Mesenchymal stem cell (in vitro differentiated cells and primary cell): ENCODE results near the gene OTUD6A. TPM values are rescaled to one million over a fixed set of nuclear protein-coding genes. Genes with fewer than 3 reads are reported as not detected.
"Not testable (repeated sequence)": the region's sequence is repeated elsewhere in the genome, so short reads cannot be mapped to it uniquely, and the experiment has no call there.

Experiments
- DNase-seq: peaks from one replicate; pipeline ENCODE4 v3.0.0-alpha.2; 2013
- H2AFZ ChIP-seq: one replicate; pipeline ENCODE4 v1.6.1; 2013; ENCODE audit warnings: low read depth, mild to moderate bottlenecking, control low read depth, inconsistent platforms, low read length, moderate library complexity
- H2AK5ac ChIP-seq: 2 replicates; pipeline ENCODE4 v1.6.1; 2013; ENCODE audit warnings: low read length, moderate library complexity, mild to moderate bottlenecking, inconsistent platforms; ENCODE audit not compliant: severe bottlenecking
- H2BK120ac ChIP-seq: one replicate; pipeline ENCODE4 v1.6.1; 2013; ENCODE audit warnings: low read depth, mild to moderate bottlenecking, inconsistent platforms, low read length, moderate library complexity
- H2BK12ac ChIP-seq, 2 experiments: one replicate each; pipeline ENCODE4 v1.6.1; 2013; ENCODE audit warnings: inconsistent platforms in 2 of 2, low read length in 2 of 2, mild to moderate bottlenecking in 2 of 2, moderate library complexity in 2 of 2, control low read depth in 1 of 2
- H2BK15ac ChIP-seq: one replicate; pipeline ENCODE4 v1.6.1; 2013; ENCODE audit warnings: mild to moderate bottlenecking, low read depth, inconsistent platforms; ENCODE audit not compliant: poor library complexity, severe bottlenecking
- H2BK5ac ChIP-seq: 2 replicates; pipeline ENCODE4 v1.6.1; 2013; ENCODE audit warnings: low read depth, mild to moderate bottlenecking, low read length, control low read depth, inconsistent platforms; ENCODE audit not compliant: poor library complexity, severe bottlenecking
- H3K14ac ChIP-seq, 2 experiments: one replicate each; pipeline ENCODE4 v1.6.1; 2013; ENCODE audit warnings: inconsistent platforms in 2 of 2, low read length in 2 of 2, control low read depth in 1 of 2, mild to moderate bottlenecking in 1 of 2, moderate library complexity in 1 of 2
- H3K18ac ChIP-seq, 2 experiments: one replicate each; pipeline ENCODE4 v1.6.1; 2013; ENCODE audit warnings: inconsistent platforms in 2 of 2, low read length in 2 of 2, control low read depth in 1 of 2, low read depth in 1 of 2, mild to moderate bottlenecking in 1 of 2
- H3K23ac ChIP-seq, 2 experiments: one replicate each; pipeline ENCODE4 v1.6.1; 2013; ENCODE audit warnings: inconsistent platforms in 2 of 2, low read length in 2 of 2, mild to moderate bottlenecking in 2 of 2, moderate library complexity in 2 of 2, control low read depth in 1 of 2
- H3K27ac ChIP-seq: 2 replicates; pipeline ENCODE4 v1.5.1; 2013; ENCODE audit warnings: mild to moderate bottlenecking, moderate library complexity, low read length, control low read depth, inconsistent platforms; ENCODE audit not compliant: poor library complexity, severe bottlenecking
- H3K27me3 ChIP-seq, 2 experiments: 2 replicates each; pipeline versions ENCODE4 v1.6.1 to v1.7.0; 2013; ENCODE audit warnings: low read length in 2 of 2, mild to moderate bottlenecking in 2 of 2, moderate library complexity in 2 of 2, control low read depth in 1 of 2, inconsistent platforms in 1 of 2; ENCODE audit not compliant: control insufficient read depth in 1 of 2, insufficient read depth in 1 of 2
- H3K36me3 ChIP-seq, 2 experiments: 2 replicates each; pipeline versions ENCODE4 v1.6.1 to v1.7.0; 2013; ENCODE audit warnings: low read length in 2 of 2, control low read depth in 1 of 2, inconsistent platforms in 1 of 2, low read depth in 1 of 2, mild to moderate bottlenecking in 1 of 2; ENCODE audit not compliant: insufficient read depth in 2 of 2, control insufficient read depth in 1 of 2
- H3K4ac ChIP-seq, 2 experiments: one replicate each; pipeline ENCODE4 v1.6.1; 2013; ENCODE audit warnings: inconsistent platforms in 2 of 2, low read length in 2 of 2, mild to moderate bottlenecking in 2 of 2, moderate library complexity in 2 of 2, control low read depth in 1 of 2, low read depth in 1 of 2
- H3K4me1 ChIP-seq: 2 replicates; pipeline ENCODE4 v1.6.1; 2013; ENCODE audit warnings: low read depth, low read length, control low read depth; ENCODE audit not compliant: control insufficient read depth, insufficient read depth
- H3K4me2 ChIP-seq: 2 replicates; pipeline ENCODE4 v1.6.1; 2013; ENCODE audit warnings: low read length, mild to moderate bottlenecking, inconsistent platforms; ENCODE audit not compliant: poor library complexity, severe bottlenecking
- H3K4me3 ChIP-seq, 2 experiments: 2 replicates each; pipeline versions ENCODE4 v1.5.1 to v1.7.0; 2013; ENCODE audit warnings: low read length in 2 of 2, mild to moderate bottlenecking in 2 of 2, control low read depth in 1 of 2, low read depth in 1 of 2; ENCODE audit not compliant: insufficient read depth in 1 of 2
- H3K79me1 ChIP-seq: replicated peaks from 2 replicates; pipeline ENCODE4 v1.6.1; 2013; ENCODE audit warnings: mild to moderate bottlenecking, control low read depth, low read length, inconsistent platforms; ENCODE audit not compliant: poor library complexity, severe bottlenecking
- H3K9ac ChIP-seq: 2 replicates; pipeline ENCODE4 v1.7.0; 2013; ENCODE audit warnings: mild to moderate bottlenecking, low read length, moderate library complexity
- H3K9me3 ChIP-seq: 2 replicates; pipeline ENCODE4 v1.7.0; 2013; ENCODE audit warnings: mild to moderate bottlenecking, low read length; ENCODE audit not compliant: control insufficient read depth
- H4K8ac ChIP-seq: one replicate; pipeline ENCODE4 v1.6.1; 2013; ENCODE audit warnings: inconsistent platforms, mild to moderate bottlenecking, low read length, moderate library complexity
- H4K91ac ChIP-seq: one replicate; pipeline ENCODE4 v1.6.1; 2013; ENCODE audit warnings: mild to moderate bottlenecking, low read length, inconsistent platforms
- WGBS: methylation state at CpG from one replicate; pipeline ENCODE4 v1.1.7; 2013; ENCODE audit warnings: mixed read lengths; 5-methylcytosine and 5-hydroxymethylcytosine counted together
- small RNA-seq: library from polyadenylated mRNA; stranded (forward); fragments of <200 nt; extraction: miRNeasy Mini kit (QIAGEN cat#:217004); gene quantifications from one replicate; pipeline ENCODE3, GENCODE V24; 2013; ENCODE audit warnings: low read depth

Gene OTUD6A

DNA sequence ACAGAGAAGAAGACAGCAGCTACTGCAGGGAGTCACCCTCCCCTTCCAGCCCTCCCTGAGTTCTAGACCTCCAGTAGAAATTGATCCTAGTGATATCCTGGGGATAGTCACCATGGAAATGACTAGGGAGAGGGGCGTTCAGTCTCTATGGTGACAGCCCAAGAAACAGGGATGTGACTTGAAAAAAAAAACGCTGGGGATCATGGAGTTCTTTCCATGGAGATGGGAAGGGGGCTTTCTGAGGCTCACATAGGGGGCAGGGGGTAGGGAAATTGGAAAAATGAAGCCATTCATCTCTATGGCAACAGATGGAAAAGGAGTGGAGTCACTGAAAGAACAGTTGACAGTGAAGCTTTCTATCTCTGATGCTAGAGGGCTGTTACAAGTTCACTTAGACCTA is 43.0 kb downstream of the OTUD6A start:
- Histone ChIP-seq H3K27me3 (peaks cover 0 to 23% of the 10 kb centered on the region in 2 experiments), H3K36me3 (no peaks in the 10 kb centered on the region)
- 39% methylated on average over 2 of the region's 2 CpGs for WGBS

DNA sequence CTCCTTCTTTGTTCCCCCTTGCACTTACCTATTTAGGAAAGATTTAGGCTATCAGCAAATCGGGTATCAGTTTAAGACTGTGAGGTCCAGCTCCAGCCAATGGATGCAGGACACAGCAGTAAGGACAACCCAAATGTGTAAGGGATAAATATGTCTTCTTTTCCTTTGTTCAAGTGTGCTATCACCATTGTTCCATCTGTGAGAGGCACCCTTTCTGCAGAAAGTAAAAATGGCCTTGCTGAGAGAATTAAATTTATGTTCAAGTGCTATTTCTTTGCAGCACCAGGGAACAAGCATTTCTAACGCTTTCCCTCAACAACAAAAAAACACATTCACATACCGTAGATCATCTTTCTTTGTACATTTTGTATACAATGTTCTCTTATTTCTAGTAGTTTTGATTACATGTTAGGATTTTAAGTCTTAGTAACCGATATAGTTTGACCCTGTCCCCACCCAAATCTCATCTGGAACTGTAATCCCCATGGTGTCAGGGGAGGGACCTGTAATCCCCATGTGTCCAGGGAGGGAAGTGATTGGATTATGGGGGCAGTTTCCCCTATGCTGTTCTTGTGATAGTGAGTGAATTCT is 49.3 kb downstream of the OTUD6A start:
- not testable (repeated sequence) for H3K9ac ChIP-seq, H3K79me1 ChIP-seq, H3K14ac ChIP-seq, H4K91ac ChIP-seq, H3K4me3 ChIP-seq, H3K27ac ChIP-seq, H2AK5ac ChIP-seq, H3K4me1 ChIP-seq, H3K36me3 ChIP-seq, DNase-seq, H3K18ac ChIP-seq, H2BK5ac ChIP-seq, H2AFZ ChIP-seq, H3K4ac ChIP-seq, H2BK120ac ChIP-seq, H2BK12ac ChIP-seq, H2BK15ac ChIP-seq, H4K8ac ChIP-seq, H3K23ac ChIP-seq, H3K4me2 ChIP-seq
- WGBS: 80% methylated on average over 1 of the region's 4 CpGs
- H3K27me3 ChIP-seq: peaks cover 0 to 17% of the 10 kb centered on the region in 2 experiments
- peaks cover 21% of the 10 kb centered on the region for H3K9me3 ChIP-seq

More for the DNA sequence above, 43.0 kb downstream of the OTUD6A start:
- H2AFZ ChIP-seq: no peak overlapping the region
- no peak overlapping the region for H4K91ac ChIP-seq
- H2BK5ac ChIP-seq: no peak overlapping the region
- H2BK12ac ChIP-seq: no peak overlapping the region
- no peak overlapping the region for H2BK120ac ChIP-seq
- H3K4me1 ChIP-seq: no peaks in the 10 kb centered on the region
- H3K18ac ChIP-seq: no peak overlapping the region
- no peak for DNase-seq
- H3K9ac ChIP-seq: no peak overlapping the region
- no peak overlapping the region for H3K23ac ChIP-seq
- no peak overlapping the region for H3K4me3 ChIP-seq
- no peak overlapping the region for H3K4ac ChIP-seq
- no peak overlapping the region for H2BK15ac ChIP-seq
- no peak overlapping the region for H4K8ac ChIP-seq
- no peak overlapping the region for H3K14ac ChIP-seq
- H3K4me2 ChIP-seq: no peak overlapping the region
- H3K27ac ChIP-seq: no peak overlapping the region
- H3K79me1 ChIP-seq: no peaks in the 10 kb centered on the region
- H2AK5ac ChIP-seq: no peak overlapping the region
- H3K9me3 ChIP-seq: no peaks in the 10 kb centered on the region

Small RNAs within 50 kb of the gene (small RNA-seq; reads per million reads assigned to genes)
- not detected for gene MIR676
